Raji (cell line): ENCODE measurements around the gene SCUBE2.

Experiments
- POLR2A ChIP-seq: IDR thresholded peaks from 2 replicates; pipeline ENCODE4 v1.6.1; 2011; ENCODE audit warnings: low read depth, low read length, control low read depth; ENCODE audit not compliant: insufficient read depth

SCUBE2 gene

GRCh38 chr11:9016916-9017642 is 74.3 kb downstream of the SCUBE2 start:
- TF ChIP-seq POLR2A: no peak

GRCh38 chr11:9015677-9016076 is 75.7 kb downstream of the SCUBE2 start:
- TF ChIP-seq POLR2A: no peak

- no peak for TF ChIP-seq POLR2A
Observed at GRCh38 chr11:9014826-9015225, 76.6 kb downstream of the SCUBE2 start.

- no peak for TF ChIP-seq POLR2A
Observed at GRCh38 chr11:9013373-9013772, 78.0 kb downstream of the SCUBE2 start.

DNA sequence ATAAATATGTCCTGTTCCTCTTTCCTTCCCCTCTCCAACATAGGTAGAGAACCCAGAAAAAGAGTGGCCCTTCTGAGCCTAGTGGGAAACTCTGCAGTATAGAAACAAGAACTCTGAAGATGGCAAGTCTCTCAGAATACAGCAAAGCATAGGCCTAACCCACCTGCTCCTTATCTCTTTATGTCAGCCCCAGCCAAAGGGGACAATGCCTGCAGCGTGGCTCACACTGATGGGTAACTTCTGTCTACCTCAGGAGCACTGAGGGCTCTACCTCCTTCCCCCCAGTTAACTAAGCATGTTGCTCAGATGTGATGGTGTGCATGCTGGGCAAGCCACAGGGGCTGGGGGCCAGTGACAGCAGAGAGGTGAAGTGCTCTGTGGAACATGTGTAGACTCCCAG is 82.7 kb downstream of the SCUBE2 start:
- TF ChIP-seq POLR2A: no peak

GRCh38 chr11:9008011-9008550 is 83.3 kb downstream of the SCUBE2 start:
- no peak for TF ChIP-seq POLR2A

DNA sequence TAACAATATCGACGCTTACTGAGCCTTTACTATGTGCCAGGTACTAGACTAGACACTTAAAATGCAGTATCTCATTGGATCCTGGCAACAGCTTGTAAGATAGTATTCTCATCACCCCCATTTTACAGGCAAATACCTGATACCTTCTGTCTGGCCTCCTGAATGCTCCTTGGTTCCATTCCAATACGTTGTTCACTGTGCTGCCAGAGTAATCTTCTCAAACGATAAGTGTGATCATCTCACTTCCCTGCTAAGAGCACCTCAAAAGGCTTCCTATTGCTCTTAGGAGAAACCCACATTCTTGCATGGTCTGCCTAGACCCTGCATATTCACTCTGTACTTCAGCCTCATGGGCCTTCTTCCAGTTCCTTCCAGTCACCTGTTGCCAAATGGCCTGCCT is 86.3 kb downstream of the SCUBE2 start:
- no peak for TF ChIP-seq POLR2A

DNA sequence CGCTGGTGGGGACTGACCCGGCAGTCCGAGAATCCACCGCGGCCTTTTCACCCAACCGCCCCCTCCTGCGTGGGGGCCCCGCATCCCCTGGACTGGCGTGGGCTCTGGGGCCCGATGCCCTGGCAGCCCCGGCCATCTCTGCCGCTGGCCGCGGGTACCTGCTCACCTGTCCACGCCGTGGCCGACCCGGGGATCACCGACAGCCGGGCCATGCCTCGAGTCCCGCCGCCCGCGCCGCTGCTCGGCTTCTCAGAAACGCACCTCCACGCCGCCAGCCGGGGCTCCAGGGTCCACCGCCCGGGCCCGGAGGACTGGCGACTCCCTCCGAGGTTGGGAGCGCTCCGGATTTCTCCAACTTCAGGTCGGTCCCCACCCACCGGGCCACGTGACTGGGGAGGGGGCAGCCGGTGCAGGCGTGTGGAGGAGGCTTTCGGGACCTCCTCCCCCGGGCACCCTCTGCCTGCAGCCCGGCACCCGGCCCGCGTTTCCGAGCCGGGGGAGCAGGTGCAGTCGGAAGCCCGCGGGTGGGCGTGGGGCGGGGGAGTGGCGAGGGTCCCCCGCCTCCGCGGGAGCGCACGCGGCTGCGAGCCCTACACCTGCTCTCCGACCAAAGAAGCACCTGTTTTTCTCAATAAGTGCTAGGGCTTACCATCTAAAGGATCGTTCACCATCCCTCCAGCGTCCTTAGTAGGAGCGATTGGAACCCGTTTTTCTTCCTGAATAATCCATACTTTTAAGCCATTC is 87.0 kb downstream of the SCUBE2 start:
- TF ChIP-seq POLR2A: no peak

- TF ChIP-seq POLR2A: no peak
Observed at GRCh38 chr11:9003573-9004182, 87.7 kb downstream of the SCUBE2 start, which contains the start of gene NRIP3. Gene NRIP3, minus strand, starts transcription at chr11:9004001. Its CDS starts 66 bp downstream, at chr11:9003935.

DNA sequence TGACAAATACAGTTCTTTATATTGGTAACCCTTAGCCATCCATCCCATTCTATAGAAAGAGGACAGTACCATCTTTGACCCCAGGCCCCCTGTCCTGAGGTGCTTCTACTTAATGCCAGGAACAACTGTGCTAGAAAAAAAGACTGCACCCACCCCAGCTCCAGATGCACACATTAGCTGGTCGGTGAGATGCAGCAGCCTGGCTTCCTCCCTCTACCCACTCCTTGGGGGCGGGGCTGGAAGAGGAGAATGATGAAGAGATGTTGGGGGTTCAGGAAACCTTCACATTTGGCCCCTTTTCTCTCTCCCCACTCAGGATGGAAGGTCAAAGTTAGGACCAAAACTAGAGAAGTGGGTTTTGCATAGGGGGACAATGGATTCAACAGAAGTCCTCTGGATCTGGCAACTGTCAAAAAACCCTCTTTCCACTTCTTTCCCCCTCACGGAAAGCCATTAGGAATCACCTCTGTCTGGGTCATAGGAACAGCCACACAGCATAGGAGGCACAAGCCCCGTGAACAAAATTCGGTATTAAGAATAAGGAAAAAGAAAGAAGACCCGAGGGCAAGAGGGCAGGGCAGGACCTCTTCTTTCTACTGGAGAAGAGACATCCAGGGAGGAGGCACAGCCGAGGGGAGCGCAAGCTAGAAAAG is 88.4 kb downstream of the SCUBE2 start:
- TF ChIP-seq POLR2A: no peak

DNA sequence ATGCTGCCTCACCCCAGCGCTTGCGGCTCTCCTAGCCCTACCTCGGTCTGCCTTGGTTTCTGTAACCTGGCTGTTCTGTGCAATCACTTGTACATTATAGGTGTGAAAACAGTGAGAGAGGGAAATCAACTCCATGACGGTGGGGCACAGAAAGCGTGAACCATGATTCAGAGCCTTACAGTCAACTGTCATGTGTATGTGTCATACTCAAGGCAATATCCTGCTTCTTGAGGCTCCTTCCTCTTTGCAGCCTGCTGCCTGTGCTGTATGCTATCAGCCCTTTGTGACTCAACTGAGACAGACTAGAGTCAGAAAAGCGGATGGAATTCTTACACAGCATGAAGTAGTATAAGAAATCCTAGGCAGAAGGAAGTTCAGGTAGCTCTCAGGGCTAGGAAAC is 89.7 kb downstream of the SCUBE2 start:
- no peak for TF ChIP-seq POLR2A

- TF ChIP-seq POLR2A: no peak
Observed at GRCh38 chr11:8998017-8998416, 93.4 kb downstream of the SCUBE2 start.

- TF ChIP-seq POLR2A: no peak
Observed at GRCh38 chr11:8997451-8997850, 93.9 kb downstream of the SCUBE2 start.

- TF ChIP-seq POLR2A: no peak
Observed at GRCh38 chr11:8989453-8989852, 101.9 kb downstream of the SCUBE2 start.
